ENCODE results near the gene HELZ. TPM values are rescaled to one million over a fixed set of nuclear protein-coding genes. Genes with fewer than 3 reads are reported as not detected.

Gene HELZ
- total RNA-seq, 2 donors from 2014 or later = 51.4 to 74.7 TPM

GRCh38 chr17:67069603-67070136, 175.3 kb downstream of the HELZ start:
- peaks cover 15% of the 10 kb centered on the region for H3K4me1 ChIP-seq (ENCODE audit: control insufficient read depth, insufficient read depth, low read length)
- DNase-seq = no peak
- H3K9me3 ChIP-seq (ENCODE audit: control insufficient read depth, low read length) = no peaks in the 10 kb centered on the region
- Mint-ChIP-seq H3K27ac (no peak overlapping the region), H3K4me1 (peaks cover 32% of the 10 kb centered on the region), H3K9me3 (no peaks in the 10 kb centered on the region), H3K36me3 (ENCODE audit: low read depth) (peaks cover 13% of the 10 kb centered on the region), H3K4me3 (no peak overlapping the region), H3K27me3 (ENCODE audit: insufficient read depth) (no peaks in the 10 kb centered on the region)
- no peaks in the 10 kb centered on the region for H3K27me3 ChIP-seq (ENCODE audit: control insufficient read depth, insufficient read depth, low read length, poor library complexity, severe bottlenecking)
- H3K9ac ChIP-seq (ENCODE audit: extremely low read depth, low read length, poor library complexity, severe bottlenecking) = no peak overlapping the region
- peaks cover 20% of the 10 kb centered on the region for H3K36me3 ChIP-seq (ENCODE audit: control insufficient read depth, insufficient read depth, low read length)
- no peak for TF ChIP-seq CTCF (conservative IDR thresholded peaks at IDR 0.05)
- no peak overlapping the region for H3K27ac ChIP-seq (ENCODE audit: low read depth, low read length)
- 91 to 100% methylated on average over 1 to 4 of the region's 5 CpGs for WGBS, 2 experiments (ENCODE audit: insufficient coverage in 1 of 2, insufficient read length in 1 of 2)
- no peak overlapping the region for H3K4me3 ChIP-seq (ENCODE audit: low read length)

- Histone ChIP-seq H3K4me3 (ENCODE audit: low read length) (no peak overlapping the region), H3K4me1 (ENCODE audit: control insufficient read depth, insufficient read depth, low read length) (peaks cover 15% of the 10 kb centered on the region), H3K9me3 (ENCODE audit: control insufficient read depth, low read length) (no peaks in the 10 kb centered on the region), H3K9ac (ENCODE audit: extremely low read depth, low read length, poor library complexity, severe bottlenecking) (no peak overlapping the region), H3K27me3 (ENCODE audit: control insufficient read depth, insufficient read depth, low read length, poor library complexity, severe bottlenecking) (no peaks in the 10 kb centered on the region), H3K27ac (ENCODE audit: low read depth, low read length) (no peak overlapping the region), H3K36me3 (ENCODE audit: control insufficient read depth, insufficient read depth, low read length) (peaks cover 20% of the 10 kb centered on the region)
- no peak overlapping the region for H3K4me3 Mint-ChIP-seq
- no peak for TF ChIP-seq CTCF (conservative IDR thresholded peaks at IDR 0.05)
- DNase-seq = no peak
- peaks cover 33% of the 10 kb centered on the region for H3K4me1 Mint-ChIP-seq
- H3K36me3 Mint-ChIP-seq (ENCODE audit: low read depth) = peaks cover 12% of the 10 kb centered on the region
- H3K9me3 Mint-ChIP-seq = no peaks in the 10 kb centered on the region
- no peak overlapping the region for H3K27ac Mint-ChIP-seq
- 85 to 88% methylated on average over 2 to 3 of the region's 3 CpGs for WGBS, 2 experiments (ENCODE audit: insufficient coverage in 1 of 2, insufficient read length in 1 of 2)
- H3K27me3 Mint-ChIP-seq (ENCODE audit: insufficient read depth) = no peaks in the 10 kb centered on the region
Observed at GRCh38 chr17:67068999-67069398, 176.0 kb downstream of the HELZ start.

GRCh38 chr17:67067571-67068482, 177.2 kb downstream of the HELZ start:
- H3K27ac Mint-ChIP-seq = no peak overlapping the region
- DNase-seq = no peak
- TF ChIP-seq CTCF (conservative IDR thresholded peaks at IDR 0.05) = no peak
- peaks cover 30% of the 10 kb centered on the region for H3K4me1 Mint-ChIP-seq
- no peaks in the 10 kb centered on the region for H3K9me3 Mint-ChIP-seq
- Histone ChIP-seq H3K27ac (ENCODE audit: low read depth, low read length) (no peak overlapping the region), H3K4me1 (ENCODE audit: control insufficient read depth, insufficient read depth, low read length) (peaks cover 15% of the 10 kb centered on the region), H3K9me3 (ENCODE audit: control insufficient read depth, low read length) (no peaks in the 10 kb centered on the region), H3K36me3 (ENCODE audit: control insufficient read depth, insufficient read depth, low read length) (peaks cover 11% of the 10 kb centered on the region), H3K9ac (ENCODE audit: extremely low read depth, low read length, poor library complexity, severe bottlenecking) (no peak overlapping the region), H3K4me3 (ENCODE audit: low read length) (no peak overlapping the region), H3K27me3 (ENCODE audit: control insufficient read depth, insufficient read depth, low read length, poor library complexity, severe bottlenecking) (no peaks in the 10 kb centered on the region)
- 82 to 90% methylated on average over 10 to 13 of the region's 13 CpGs for WGBS, 2 experiments (ENCODE audit: insufficient coverage in 1 of 2, insufficient read length in 1 of 2)
- H3K27me3 Mint-ChIP-seq (ENCODE audit: insufficient read depth) = no peaks in the 10 kb centered on the region
- H3K4me3 Mint-ChIP-seq = no peak overlapping the region
- H3K36me3 Mint-ChIP-seq (ENCODE audit: low read depth) = peaks cover 11% of the 10 kb centered on the region

All from endodermal cell (in vitro differentiated cells).